GM12891 (cell line): ENCODE data around the gene MAN1A1.
A peak's percentile ranks its signal among the peaks of the same experiment; 100 is the strongest.

Source experiments
- DNase-seq: peaks from one replicate; pipeline ENCODE4 v3.0.0; 2011; ENCODE audit warnings: low spot score; ENCODE audit not compliant: insufficient read length
- FAIRE-seq: peaks from 2 replicates; lab custom pipeline; 2011; peaks lifted over from hg19 to GRCh38; lab: Jason Lieb, UNC
- PAX5 ChIP-seq: IDR thresholded peaks from 2 replicates; pipeline ENCODE4 v1.6.1; 2011; ENCODE audit warnings: low read length, moderate library complexity, mild to moderate bottlenecking; ENCODE audit not compliant: insufficient read depth, severe bottlenecking
- POLR2A ChIP-seq: IDR thresholded peaks from 2 replicates; pipeline ENCODE4 v1.6.1; 2011; ENCODE audit warnings: low read depth, low read length, control low read depth
- POLR2AphosphoS5 ChIP-seq: IDR thresholded peaks from 2 replicates; pipeline ENCODE4 v1.6.1; 2011; ENCODE audit warnings: low read depth, low read length, control low read depth
- POU2F2 ChIP-seq: IDR thresholded peaks from 2 replicates; pipeline ENCODE4 v1.6.1; 2011; ENCODE audit warnings: low read depth, mild to moderate bottlenecking, control low read depth, low read length, moderate library complexity
- SPI1 ChIP-seq: IDR thresholded peaks from 2 replicates; pipeline ENCODE4 v1.6.1; 2011; ENCODE audit warnings: low read depth, low read length, control low read depth
- TAF1 ChIP-seq: IDR thresholded peaks from 2 replicates; pipeline ENCODE4 v1.6.1; 2011; ENCODE audit warnings: low read depth, low read length, control low read depth

The MAN1A1 gene

DNA sequence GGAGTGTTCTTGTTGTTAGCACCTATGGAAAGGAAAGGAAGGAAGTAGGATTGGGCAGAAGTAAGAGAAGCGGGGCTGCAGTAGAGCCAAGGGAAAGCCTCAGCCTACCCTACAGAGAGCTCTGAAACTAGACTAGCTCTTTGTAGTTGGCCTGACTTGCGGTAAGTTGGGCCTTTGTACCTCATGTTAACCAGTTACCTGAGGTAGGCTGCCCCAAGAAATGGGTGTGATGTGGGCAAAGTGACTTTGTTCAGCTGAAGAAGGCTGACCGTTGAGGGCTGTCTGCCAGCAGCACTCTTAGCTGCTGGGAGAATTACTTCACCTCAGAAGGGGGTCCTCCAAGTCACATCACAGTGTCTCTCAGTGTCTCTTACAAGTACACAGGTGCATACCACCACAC is 216.2 kb downstream of the MAN1A1 start:
- TF ChIP-seq TAF1, result no peak
- TF ChIP-seq SPI1, result no peak
- no peak for TF ChIP-seq POLR2AphosphoS5
- no peak for TF ChIP-seq POU2F2
- no peak for TF ChIP-seq POLR2A
- no peak for TF ChIP-seq PAX5
- DNase-seq, result no peak
- no peak for FAIRE-seq

DNA sequence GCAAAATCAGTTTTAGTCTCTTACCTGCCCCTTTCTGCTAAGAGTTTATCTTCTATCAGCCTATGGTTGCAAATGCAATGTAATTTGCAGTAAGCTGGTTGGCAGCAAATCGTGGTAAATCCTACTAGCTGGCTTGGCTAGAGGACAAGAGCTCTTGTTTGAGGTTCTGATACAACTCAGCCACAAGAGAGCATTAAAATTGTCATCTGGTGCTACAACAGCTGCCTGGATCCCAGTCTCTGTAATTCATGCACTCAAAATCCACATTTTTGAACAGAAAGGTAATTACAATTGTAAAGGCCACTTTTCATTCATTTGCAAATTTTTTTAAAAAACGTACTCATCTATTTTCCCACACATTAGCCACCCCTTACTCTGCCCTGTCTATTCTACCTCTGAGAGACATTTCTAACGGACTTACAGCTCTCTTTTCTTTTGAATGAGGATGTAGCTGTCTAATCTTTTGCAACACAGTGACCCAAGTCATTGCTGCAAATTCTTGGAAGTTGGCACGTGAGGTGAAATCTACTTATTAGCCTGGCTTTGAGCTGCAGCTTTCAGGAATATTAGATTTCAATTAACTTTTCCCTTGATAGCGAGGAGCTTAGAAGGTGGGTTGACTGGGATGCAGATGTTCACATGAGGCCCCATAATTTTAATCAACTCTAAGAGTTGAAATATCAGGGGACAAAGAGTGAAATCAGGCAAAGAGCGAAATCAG is 217.1 kb downstream of the MAN1A1 start:
- no peak for FAIRE-seq
- TF ChIP-seq POU2F2 (no peak), POLR2A (no peak), PAX5 (no peak), SPI1 (no peak), TAF1 (no peak), POLR2AphosphoS5 (no peak)
- DNase-seq, result no peak

DNA sequence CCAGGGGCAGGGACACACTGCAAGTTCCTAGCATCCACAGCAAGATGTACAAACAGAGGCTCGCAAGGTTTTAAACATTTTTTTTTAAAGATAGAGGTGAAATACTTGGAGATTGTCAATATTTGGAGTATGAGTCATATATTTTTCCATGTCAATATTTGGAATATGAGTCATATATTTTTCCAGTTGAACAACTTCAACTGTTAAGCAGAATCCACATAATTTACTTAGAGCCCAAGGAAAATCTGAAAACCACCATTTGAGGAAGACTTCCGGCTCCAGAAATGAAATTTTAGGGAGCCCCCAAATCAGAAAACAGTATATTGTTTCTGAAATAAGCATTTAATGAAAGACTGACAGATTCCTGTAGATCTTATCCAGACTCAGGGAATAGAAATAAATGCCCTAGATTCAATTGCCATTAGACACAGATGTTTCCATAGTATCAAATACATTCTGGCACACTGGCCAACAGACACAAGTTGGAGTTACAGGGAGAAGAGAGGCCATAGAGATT is 219.5 kb downstream of the MAN1A1 start:
- no peak for FAIRE-seq
- TF ChIP-seq PAX5 (no peak), TAF1 (no peak), SPI1 (no peak), POLR2AphosphoS5 (no peak), POLR2A (no peak), POU2F2 (no peak)
- no peak for DNase-seq

DNA sequence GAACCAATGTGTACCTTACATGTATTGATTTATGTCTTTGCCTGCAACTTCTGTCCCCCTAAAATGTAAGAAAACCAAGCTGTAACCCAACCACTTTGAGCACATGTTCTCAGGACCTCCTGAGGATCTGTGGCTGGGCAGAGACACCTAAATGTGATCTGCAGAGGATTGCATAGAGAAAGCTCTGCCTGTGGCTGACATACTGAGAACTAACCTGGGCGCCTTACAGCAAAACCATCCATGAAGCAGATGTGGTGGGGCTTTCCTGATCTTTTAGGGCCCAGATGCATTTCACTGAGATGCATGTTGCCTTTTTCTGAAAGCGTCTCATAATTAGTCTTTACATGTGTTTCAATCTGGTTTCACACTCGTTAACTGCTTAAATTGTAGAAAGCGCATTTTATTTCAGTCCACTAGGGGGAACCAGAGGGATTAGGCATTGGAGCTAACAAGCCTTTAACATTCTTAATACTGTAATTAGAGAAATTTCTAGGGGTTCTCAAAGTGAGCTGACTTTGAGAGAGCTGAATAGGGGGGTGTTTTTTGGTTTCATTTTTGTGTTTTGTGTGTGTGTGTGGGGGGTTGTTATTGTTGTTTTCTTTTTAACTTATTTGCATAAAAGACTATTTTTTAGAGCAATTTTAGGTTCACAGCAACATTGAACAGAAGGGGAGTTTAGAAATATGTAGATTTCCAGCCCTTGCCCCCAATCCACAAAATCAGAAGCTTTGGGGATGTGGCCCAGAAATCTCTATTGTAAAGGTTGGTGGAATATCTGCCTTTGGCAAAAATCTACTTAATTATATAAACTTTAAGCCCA is 220.2 kb downstream of the MAN1A1 start:
- DNase-seq (no peak), FAIRE-seq (peak; percentile 74)
- no peak for TF ChIP-seq POLR2A
- TF ChIP-seq TAF1, result no peak
- no peak for TF ChIP-seq PAX5
- no peak for TF ChIP-seq POU2F2
- TF ChIP-seq SPI1, result no peak
- no peak for TF ChIP-seq POLR2AphosphoS5

DNA sequence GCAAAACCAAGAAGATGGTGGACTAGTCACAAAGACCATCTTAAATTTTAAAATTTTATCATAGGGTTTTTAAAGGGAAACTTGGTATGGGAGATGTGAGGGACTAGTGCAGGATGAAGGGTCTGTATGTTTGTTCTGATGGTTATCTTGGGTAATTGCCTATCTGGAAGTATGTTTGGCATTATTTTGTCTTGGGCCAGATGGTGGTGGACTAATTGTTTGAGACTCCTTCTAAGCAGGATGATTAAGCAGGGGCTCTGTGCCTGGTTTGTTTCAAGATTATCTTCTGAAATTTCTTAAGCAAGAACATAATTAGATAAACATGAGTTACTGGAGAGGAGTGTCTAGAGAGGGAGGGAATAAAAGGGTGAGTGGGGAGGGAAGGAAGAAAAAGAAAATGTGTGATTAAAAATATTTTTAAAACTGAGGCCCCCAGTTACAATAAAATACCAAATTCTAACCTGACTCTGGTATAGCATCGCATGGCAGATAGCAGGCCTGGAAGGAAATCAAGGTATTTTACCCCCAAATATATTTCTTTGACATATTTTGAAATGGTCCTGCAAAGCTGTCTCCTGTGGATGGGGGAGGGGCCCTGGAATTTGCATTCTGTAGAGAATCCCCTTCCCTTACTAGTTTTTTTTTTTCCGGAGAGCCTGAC is 221.2 kb downstream of the MAN1A1 start:
- no peak for TF ChIP-seq POLR2AphosphoS5
- no peak for TF ChIP-seq PAX5
- TF ChIP-seq POLR2A, result no peak
- no peak for TF ChIP-seq SPI1
- no peak for FAIRE-seq
- no peak for DNase-seq

DNA sequence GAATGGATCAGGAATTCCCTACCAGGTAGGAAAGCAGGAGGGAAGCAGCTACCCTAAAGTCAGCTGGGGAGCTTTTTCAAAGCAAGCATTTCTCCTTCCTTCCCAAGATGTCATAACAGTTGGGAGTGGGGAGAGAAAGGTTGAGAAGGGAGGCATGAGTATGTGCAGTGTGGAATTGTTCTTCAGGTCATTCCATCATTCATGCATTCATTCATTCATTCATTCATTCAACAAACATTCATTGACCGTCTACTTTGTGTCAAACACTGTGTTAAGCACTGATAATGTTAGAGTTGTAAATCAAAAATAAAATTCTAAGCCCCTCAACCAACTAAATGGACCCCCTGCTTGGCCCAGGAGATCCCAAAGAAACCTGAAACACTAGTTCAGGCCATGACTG is 221.9 kb downstream of the MAN1A1 start:
- TF ChIP-seq PAX5 (no peak), TAF1 (no peak), POU2F2 (no peak), POLR2A (no peak), POLR2AphosphoS5 (no peak)
- FAIRE-seq (no peak), DNase-seq (no peak)
